Superior temporal gyrus (tissue), 1 donor: Measurements from ENCODE around the gene METTL8.
"Not testable (repeated sequence)": the region's sequence is repeated elsewhere in the genome, so short reads cannot be mapped to it uniquely, and the experiment has no call there.

Experiments
- DNase-seq: peaks from one replicate; pipeline ENCODE4 v3.0.0-alpha.2; 2016; ENCODE audit errors: extremely low spot score

METTL8 gene

DNA sequence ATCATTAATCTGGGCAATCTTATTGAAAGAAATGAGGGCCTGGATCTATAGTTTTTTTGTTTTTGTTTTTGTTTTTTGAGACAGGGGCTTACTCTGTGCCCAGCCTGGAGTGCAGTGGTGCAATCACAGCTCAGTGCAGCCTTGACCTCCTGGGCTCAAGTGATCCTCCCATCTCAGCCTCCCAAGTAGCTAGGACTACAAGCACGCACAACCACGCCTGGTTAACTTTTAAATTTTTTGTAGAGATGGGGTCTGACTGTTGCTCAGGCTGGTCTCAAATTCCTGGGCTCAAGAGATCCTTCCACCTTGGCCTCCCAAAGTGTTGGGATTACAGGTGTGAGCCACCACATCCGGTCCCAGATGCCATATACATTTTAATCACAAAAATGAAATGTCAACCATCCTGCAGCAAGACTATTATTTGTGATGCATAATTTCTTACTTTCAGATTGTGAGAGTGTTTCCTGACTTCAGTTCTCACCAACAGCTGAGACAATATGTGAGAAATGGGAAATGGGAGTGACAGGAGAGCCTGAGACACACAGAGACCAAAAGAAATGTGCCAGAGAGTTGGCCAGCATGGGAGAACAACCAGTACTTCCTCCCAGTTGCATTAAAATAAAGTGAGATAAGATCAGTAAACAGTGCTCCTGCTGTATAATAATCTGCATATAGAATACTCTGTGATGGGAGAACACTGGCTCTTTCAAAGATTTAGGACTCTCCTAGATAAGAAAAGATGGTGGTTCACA, 87.6 kb downstream of the METTL8 start:
- no peak for DNase-seq

DNA sequence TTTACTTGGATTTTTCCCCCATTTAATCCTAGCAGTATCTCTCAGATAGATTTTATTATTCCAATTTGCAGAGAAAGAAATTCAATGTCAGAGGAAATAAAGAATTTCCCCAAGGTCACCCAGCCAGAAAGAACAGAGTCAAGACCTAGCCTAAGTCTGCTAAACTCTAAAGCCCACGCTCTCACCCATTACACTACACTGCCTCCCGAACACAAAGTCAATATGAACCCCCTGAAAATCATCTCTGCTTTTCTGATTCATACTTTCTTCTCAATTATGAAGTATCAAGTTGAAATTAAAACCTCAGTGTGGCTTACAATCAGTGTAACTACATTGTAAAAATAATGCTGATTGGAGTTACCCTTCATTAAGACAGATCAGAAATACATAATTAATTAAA, 89.6 kb downstream of the METTL8 start:
- DNase-seq, result no peak

DNA sequence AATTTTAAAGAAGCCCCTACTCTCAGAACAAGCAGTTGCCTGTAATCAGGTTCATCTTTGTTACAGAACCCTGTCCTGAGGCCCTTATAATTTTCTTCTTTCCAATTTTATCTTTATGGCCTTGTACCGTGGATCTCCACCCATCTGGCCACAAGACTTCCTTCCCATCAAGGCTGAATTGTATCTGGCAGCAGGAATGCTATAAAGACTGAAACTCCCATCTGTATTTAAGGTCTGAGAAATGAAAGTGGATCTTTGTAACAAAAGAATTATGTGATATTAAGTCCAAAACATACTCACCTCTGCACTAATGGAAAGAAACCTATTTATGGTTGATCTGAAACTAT, 91.8 kb downstream of the METTL8 start:
- no peak for DNase-seq

- no peak for DNase-seq
Observed at GRCh38 chr2:171341394-171342066, 92.3 kb downstream of the METTL8 start.

- no peak for DNase-seq
Observed at GRCh38 chr2:171334946-171335345, 98.8 kb downstream of the METTL8 start.

GRCh38 chr2:171334171-171334570, 99.6 kb downstream of the METTL8 start:
- no peak for DNase-seq

DNA sequence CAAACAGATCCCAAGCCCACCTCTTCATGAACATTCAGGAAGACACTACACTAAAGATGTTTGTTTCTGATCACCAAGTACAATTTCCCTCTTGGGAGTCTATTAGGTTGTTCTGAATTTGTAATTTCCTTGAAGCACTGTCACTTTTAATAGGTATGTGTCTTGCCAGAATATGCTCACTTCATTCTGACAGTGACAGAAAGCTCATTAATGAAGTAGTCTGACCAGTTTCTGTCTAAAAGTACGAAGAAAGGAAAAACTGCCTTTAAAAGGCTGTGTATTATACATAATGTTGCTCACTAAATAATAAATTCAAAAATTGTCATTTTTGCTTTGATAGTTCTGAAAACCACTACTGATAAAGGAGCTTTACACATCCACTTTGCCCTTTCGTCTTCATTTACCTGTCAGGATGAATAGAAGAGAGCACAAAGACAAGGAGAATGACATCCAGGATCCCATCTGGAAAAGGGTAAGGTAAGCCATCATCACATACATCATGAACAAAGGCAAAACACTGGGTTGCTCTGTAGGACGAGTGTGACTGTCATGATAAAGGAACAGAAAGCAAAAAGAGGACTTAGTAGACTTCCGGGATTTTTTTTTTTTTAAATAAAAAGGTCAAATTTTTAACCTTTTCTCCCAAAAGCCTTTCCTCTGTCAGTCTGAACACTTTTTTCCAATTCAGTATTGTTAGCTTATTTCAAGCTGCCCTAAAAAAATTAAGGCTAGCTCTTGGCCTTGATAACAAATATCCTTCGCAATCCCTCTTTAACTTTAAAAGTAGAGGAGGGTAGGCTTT, 103.4 kb downstream of the METTL8 start:
- no peak for DNase-seq

DNA sequence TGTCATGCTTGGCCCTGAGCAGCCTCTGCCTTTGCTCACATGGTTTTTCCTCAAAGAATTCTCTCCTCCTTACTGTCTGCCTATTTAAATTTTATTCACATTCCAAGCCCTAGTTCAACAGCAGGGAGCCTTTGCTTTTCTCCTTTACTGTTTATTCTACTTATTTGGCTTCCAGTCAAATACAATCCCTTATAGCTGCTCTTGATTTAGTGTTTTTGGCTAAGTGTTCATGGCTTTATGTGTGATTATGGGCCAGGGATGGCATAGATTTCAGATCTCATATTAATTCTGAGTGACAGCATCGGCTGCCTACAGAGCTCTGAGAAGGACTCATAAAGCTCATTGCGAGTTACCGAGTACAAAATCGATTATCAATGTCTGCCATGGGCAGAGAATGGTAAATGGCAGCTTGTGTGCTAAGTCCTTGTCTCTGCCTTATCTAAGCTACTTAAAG, 106.7 kb downstream of the METTL8 start:
- no peak for DNase-seq

GRCh38 chr2:171325886-171326585, 107.8 kb downstream of the METTL8 start:
- no peak for DNase-seq

DNA sequence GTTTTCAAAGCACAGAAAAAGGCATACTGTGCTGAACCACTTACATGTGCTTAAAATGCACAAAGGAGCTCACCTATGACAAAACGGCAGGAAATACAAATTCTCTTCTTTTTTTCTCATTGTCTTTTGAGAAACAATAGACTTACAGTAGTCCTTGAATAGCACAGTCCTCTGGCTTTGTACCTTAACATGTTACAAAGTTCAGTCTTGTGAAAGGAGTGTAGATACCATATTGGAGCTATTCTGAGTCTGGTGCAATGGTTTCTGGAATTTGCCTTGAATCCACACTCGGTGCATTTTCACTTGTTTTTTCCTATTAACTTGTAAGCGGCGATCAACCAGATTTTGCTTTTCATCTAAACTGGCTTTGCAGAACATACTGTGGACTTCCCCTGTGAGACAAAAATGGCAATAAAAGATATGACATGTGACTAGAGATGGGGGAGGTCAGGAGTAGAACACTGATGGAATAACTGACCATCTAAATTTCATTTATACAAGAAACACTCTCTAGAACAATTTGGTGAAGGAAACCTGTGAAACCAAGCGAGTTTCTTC, 109.7 kb downstream of the METTL8 start:
- DNase-seq, result no peak

- DNase-seq, result no peak
Observed at GRCh38 chr2:171322928-171323327, 110.9 kb downstream of the METTL8 start.

DNA sequence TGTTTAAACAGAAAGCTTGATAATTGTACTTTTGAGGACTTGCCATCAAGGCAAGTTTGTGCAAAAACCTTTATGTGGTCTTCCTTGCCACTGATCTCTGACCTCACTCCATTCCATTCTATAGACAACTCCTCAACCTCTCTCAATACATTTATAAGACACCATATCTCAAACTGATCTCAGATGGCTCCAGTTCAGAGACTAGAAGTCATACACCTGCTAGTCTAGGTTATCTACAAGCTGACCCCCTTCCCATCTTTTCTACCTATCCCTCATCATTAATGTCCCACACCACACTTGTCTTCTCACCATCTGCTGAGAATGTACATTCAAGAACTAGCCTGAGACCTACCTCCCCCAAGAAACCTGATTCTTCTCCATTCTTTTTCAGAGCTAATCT, 113.1 kb downstream of the METTL8 start:
- DNase-seq, result no peak

DNA sequence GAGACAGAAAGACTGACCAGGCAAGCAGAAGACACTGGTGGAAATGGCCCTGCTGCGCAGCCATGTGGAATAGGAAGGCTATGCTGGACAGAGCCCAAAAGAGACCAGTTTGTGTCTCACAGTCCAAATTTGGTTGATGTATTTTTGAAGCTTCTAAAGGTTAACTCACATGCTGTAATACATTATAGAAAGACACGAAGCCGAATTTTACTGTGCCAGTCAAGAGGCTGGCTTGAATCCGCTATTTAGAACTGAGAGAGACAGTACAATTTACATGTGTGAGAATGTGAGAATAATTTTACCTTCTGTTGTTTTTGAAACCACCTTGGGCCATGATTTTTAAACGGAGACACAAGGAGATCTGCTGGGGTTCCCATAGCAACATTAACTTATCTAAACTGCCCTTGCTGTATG, 113.6 kb downstream of the METTL8 start:
- DNase-seq, result no peak

GRCh38 chr2:171319164-171319810, 114.5 kb downstream of the METTL8 start:
- peak; percentile 60 for DNase-seq

GRCh38 chr2:171318463-171318934, 115.3 kb downstream of the METTL8 start:
- peak; percentile 82 for DNase-seq

- DNase-seq, result peak; percentile 66
Observed at GRCh38 chr2:171317492-171318125, 116.2 kb downstream of the METTL8 start.

- DNase-seq, result no peak
Observed at GRCh38 chr2:171316755-171317337, 116.9 kb downstream of the METTL8 start.

DNA sequence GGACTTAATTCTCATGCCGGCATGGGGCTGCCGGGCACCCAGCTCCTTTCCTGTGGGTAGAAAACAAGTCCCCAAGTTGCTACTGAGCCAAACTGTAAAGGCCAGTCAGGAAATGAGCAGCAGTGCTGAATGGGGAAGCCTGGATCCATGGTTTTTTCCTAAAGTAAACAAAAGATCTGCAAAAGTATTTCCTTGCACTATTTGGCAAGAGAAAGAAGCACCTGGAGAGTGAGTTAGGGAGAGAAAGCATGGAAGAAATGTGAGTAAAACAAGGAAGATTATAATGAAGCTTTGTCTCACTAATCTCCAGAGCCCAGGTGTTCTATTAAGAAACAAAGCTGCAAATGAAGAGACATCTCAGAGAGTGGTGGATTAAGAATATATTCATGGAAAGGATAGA, 117.6 kb downstream of the METTL8 start:
- no peak for DNase-seq

DNA sequence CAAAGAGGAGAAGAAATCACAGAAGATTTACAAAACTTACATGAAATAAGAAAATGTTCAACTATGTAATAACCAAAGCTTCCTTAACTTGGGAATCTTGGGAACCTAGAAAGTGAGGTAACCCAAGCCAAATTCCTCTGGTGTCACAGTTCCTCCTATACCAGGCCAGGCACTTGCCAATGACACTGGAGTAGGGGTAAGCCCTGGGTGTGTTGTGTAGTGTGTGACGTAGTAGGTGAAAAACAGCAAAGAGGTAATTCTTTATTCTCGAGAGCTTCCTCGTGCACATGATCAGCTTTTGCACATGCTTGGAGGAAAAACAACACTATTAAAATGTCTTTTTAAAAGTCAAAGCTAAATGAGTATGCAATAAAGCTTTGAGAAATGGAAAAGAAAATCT, 118.0 kb downstream of the METTL8 start:
- DNase-seq, result no peak

- not testable (repeated sequence) for DNase-seq
Observed at GRCh38 chr2:171312182-171312581, 121.6 kb downstream of the METTL8 start.
